Right kidney (tissue), 1 donor: ENCODE data around the gene ANO1.

Source experiments
- DNase-seq: peaks from one replicate; pipeline ENCODE4 v3.0.0-alpha.2; 2016

ANO1 gene

GRCh38 chr11:70050243-70050642 lies 27.9 kb upstream of the ANO1 start:
- DNase-seq = no peak

- no peak for DNase-seq
Measured at GRCh38 chr11:70054004-70054403, 24.1 kb upstream of the ANO1 start.

- no peak for DNase-seq
Measured at GRCh38 chr11:70055444-70055843, 22.7 kb upstream of the ANO1 start.

GRCh38 chr11:70057080-70057479 lies 21.0 kb upstream of the ANO1 start:
- no peak for DNase-seq

- no peak for DNase-seq
Measured at GRCh38 chr11:70059971-70060370, 18.1 kb upstream of the ANO1 start.

- DNase-seq = no peak
Measured at GRCh38 chr11:70060611-70061293, 17.4 kb upstream of the ANO1 start.

GRCh38 chr11:70061734-70062133 lies 16.4 kb upstream of the ANO1 start:
- DNase-seq = no peak

- no peak for DNase-seq
Measured at GRCh38 chr11:70063121-70063520, 15.0 kb upstream of the ANO1 start.

- no peak for DNase-seq
Measured at GRCh38 chr11:70063555-70063954, 14.6 kb upstream of the ANO1 start.

GRCh38 chr11:70064008-70064725 lies 13.9 kb upstream of the ANO1 start:
- peak; percentile 2 for DNase-seq

GRCh38 chr11:70064726-70065317 lies 13.3 kb upstream of the ANO1 start:
- DNase-seq = no peak

GRCh38 chr11:70065318-70066135 lies 12.6 kb upstream of the ANO1 start:
- peak; percentile 5 for DNase-seq

- DNase-seq = no peak
Measured at GRCh38 chr11:70066136-70066520, 12.0 kb upstream of the ANO1 start.

- no peak for DNase-seq
Measured at GRCh38 chr11:70066628-70067027, 11.5 kb upstream of the ANO1 start.

- DNase-seq = no peak
Measured at GRCh38 chr11:70067036-70067435, 11.1 kb upstream of the ANO1 start.

GRCh38 chr11:70067591-70068341 lies 10.4 kb upstream of the ANO1 start:
- peak; percentile 40 for DNase-seq

GRCh38 chr11:70068345-70068744 lies 9.8 kb upstream of the ANO1 start:
- peak; percentile 12 for DNase-seq

GRCh38 chr11:70068950-70069349 lies 9.2 kb upstream of the ANO1 start:
- DNase-seq = no peak

- DNase-seq = no peak
Measured at GRCh38 chr11:70070706-70071105, 7.4 kb upstream of the ANO1 start.

GRCh38 chr11:70071996-70072395 lies 6.1 kb upstream of the ANO1 start:
- no peak for DNase-seq

GRCh38 chr11:70072461-70072860 lies 5.7 kb upstream of the ANO1 start:
- DNase-seq = no peak
